K562 treated with DMSO at 1 percent for 24 hours (cell line): Measurements from ENCODE around the gene GOLGA3. TPM values are rescaled to one million over a fixed set of nuclear protein-coding genes. Genes with fewer than 3 reads are reported as not detected.

Experiments used
- total RNA-seq: library from RNA; unstranded; fragments of 300-600 nt; gene quantifications from 2 replicates; pipeline ENCODE4 v1.2.3, GENCODE V29; 2022; ENCODE audit warnings: low read depth; ENCODE audit not compliant: insufficient read depth

Gene GOLGA3
- total RNA-seq = 23.3 and 25.6 TPM in 2 replicates

GRCh38 chr12:132828706-132829534 is at the start of gene GOLGA3:
TSS of gene GOLGA3 (minus strand) at chr12:132828869. CDS start at chr12:132822128, 6,741 bp downstream.

GRCh38 chr12:132761032-132761920 is 67.4 kb downstream of the GOLGA3 start, which contains the start of gene ANKLE2:
TSS of gene ANKLE2 (minus strand) at chr12:132761832. CDS start at chr12:132761798, 34 bp downstream.

Other genes starting within 250 kb of the GOLGA3 start
- not detected in 2 replicates for gene LRCOL1, start 218.3 kb downstream of the GOLGA3 start, total RNA-seq
- gene P2RX2, start 210.1 kb downstream of the GOLGA3 start, total RNA-seq = 0.56 and 0.63 TPM in 2 replicates
- 55.8 and 59.3 TPM in 2 replicates for gene POLE, start 141.5 kb downstream of the GOLGA3 start, total RNA-seq
- 59.1 and 61.4 TPM in 2 replicates for gene PXMP2, start 141.3 kb downstream of the GOLGA3 start, total RNA-seq
- 28.8 and 28.9 TPM in 2 replicates for gene PGAM5, start 118.0 kb downstream of the GOLGA3 start, total RNA-seq
- 32.4 and 32.7 TPM in 2 replicates for gene ANKLE2, start 67.0 kb downstream of the GOLGA3 start, total RNA-seq
- gene CHFR, start 58.7 kb upstream of the GOLGA3 start, total RNA-seq = 29.7 and 36.4 TPM in 2 replicates
- 0.37 and 0.50 TPM in 2 replicates for gene ZNF605, start 127.4 kb upstream of the GOLGA3 start, total RNA-seq
- 4.5 and 6.0 TPM in 2 replicates for gene ZNF26, start 157.5 kb upstream of the GOLGA3 start, total RNA-seq
- gene ZNF84, start 208.6 kb upstream of the GOLGA3 start, total RNA-seq = 3.7 and 6.0 TPM in 2 replicates